GM10847 (cell line): ENCODE results near the gene TTC22.

ENCODE experiments used
- POLR2A ChIP-seq: IDR thresholded peaks from 2 replicates; pipeline ENCODE4 v1.6.1; 2011; ENCODE audit not compliant: insufficient read length; ENCODE audit errors: extremely low read depth

The TTC22 gene

DNA sequence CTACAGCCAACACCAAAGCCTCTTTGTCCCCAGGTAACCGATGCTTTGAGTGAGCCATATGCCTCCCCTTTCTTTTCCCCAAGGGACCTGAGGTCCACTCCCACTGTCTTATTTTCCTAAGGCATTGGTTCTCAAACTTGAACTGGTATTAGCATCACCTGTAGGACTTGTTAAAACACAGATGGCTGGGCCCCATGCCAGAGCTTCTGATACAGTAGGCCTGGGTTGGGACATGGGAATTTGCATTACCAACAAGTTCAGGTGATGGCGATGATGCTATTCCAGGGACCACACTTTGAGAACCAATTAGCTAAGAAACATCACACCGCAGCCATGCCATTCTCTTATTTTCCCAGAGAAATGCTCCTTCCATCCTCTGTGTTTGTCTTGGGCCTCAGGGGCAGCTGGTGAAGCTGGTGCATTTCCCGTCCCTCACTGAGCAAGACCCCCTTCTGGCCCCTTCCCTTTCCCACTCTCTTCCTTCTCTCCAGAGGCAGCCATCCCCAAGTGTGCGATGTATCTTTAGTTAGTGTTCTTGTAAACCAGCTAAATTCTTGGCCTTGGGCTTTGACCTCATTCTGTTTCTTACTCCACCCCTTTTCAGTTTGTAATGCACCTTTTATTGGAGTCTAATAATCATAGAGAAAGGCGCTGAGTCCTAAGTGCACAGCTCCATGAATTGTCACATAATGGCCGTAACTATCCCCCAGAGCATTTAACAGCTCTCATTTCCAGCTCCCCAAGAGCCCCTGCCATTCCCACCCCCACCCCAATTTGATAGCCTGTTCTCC lies 14.2 kb upstream of the TTC22 start:
- TF ChIP-seq POLR2A, result no peak

DNA sequence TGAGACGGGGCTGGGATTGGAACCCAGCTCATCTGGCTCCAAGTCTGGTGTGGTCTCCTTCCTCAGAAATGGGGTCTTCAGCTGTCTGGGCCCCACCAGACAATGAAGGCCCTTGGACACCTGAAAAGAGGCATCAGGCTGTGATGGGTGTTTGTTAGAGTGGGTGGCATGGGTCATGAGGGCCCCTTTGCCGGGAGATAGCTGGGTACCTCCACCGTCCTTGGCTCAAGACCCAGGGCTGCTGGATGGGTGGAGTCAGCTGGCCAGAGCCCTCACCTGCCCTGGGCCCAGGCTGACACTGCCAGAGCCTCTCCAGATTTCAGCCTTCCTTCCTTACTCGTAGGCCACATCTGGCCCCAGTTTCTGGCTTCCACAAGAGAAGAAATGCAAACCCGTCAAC lies 13.4 kb upstream of the TTC22 start:
- TF ChIP-seq POLR2A, result no peak

DNA sequence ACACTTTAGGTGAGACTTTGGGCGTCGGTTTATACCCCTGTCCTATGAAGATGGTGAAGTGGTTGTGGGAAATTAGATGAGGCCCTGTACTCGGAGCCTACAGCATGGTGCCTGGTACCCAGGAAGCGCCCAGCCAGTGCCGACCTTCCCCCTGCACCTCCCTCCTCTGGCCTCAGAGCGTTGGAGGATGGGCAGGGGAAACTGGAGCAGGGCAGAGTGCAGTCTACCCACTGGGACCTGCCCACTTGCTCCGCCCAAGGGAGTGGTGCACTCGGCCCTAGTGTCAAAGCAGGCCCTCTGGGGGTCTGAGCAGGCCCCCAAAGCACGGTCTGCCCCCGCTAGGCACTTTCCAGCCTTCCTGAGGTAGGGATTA lies 13.0 kb upstream of the TTC22 start:
- TF ChIP-seq POLR2A, result no peak

DNA sequence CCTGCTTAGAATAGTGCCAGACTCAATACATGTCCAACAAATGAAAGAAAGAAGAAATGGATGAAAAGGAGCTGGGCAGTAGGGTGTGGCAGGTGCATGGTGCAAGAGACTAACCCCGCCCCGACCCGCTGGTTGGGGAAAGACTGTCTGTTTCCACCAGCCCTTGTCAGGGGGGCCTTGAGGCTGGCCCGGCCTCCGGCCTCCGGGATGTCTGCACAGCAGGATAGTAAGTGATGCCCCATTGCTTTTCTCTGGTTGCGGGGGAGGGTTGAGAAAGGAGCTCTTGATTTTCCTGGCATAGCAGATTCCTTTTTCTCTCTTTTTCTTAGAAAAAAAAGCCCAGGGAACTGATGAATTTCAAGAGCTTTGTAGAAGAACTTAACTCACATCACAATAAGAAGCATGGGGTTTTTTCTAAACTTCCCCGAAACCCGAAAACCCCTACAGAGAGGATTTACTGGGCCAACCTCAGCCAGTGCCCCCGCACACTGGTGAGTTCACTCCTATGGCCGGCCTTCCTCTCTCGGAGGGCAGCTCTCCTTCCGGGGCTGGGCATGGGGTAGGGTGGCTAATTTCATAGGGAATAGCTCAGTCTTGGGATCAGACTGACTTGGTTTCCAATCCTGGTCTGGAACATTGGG lies 12.5 kb upstream of the TTC22 start:
- no peak for TF ChIP-seq POLR2A

DNA sequence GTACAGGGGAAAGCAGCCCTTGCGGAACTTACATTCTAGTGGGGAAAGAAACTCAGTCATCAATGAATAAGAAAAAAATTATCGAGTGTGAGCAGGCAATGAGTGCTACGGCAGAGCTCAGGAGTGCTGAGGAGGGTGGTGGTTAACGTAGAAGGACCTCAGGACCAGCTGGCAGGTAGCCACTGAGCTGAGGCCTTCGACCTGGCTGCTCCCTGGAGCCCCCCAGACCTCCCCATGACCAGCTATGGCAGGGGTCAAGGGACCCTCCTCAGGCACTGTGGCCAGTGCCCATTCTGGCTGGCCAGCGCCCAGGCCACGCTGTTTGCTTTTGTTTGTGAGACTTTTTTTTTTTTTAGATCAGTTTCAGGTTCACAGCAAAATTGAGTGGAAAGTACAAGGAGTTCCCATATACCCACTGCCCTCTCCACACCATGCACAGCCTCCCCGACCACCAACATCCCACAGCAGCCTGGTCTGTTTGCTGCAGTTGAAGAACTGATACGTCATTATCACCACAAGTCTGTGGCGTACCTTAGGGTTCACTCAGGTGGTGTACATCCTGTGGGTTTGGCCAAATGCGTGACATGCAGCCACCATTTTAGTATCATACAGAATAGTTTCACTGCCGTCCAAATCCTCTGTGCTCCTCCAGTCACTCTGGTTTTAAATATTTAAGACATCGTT lies 11.8 kb upstream of the TTC22 start:
- no peak for TF ChIP-seq POLR2A

DNA sequence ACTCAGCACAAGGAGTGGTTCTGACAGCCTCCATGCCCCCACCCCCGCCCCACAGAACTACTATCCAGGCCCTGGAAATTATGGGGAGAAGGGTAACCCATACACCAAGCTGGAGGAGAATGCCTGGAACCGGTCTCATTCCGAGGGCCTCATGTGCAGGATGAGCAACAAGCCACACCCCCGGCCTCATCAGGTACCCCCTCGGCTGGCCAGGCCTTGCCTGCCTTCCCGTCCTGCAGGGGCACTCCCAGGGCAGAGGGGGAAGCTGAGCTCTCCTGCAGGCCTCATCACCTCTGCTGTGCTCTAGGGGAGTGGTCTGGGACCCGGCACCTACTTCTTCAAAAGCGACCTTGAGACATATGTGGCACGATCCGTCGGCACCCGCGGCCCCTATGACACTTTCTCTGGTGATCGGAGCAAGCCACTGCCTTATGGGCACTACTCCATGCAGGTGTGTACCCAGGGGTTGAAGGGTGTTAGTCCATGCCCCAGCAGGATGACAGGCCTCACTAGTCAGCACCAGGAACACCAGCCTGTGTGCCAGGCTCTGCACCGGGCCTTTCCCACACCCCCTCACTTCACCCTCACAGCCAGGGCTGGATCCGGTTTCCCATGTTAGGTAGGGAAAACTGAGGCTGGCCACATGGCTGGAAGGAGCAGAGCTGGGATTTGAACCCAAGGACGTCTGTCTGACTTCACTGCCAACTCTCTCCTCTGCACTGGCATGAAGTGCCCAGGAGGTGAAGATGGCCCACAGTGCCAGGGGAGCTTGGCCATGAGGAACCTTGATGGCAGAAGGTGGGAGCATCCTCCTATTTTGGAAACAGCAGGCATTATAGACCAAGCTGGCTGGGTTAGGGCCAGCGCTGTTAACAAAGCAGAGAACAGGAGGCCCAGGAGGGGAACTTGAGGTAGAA lies 10.9 kb upstream of the TTC22 start:
- no peak for TF ChIP-seq POLR2A

DNA sequence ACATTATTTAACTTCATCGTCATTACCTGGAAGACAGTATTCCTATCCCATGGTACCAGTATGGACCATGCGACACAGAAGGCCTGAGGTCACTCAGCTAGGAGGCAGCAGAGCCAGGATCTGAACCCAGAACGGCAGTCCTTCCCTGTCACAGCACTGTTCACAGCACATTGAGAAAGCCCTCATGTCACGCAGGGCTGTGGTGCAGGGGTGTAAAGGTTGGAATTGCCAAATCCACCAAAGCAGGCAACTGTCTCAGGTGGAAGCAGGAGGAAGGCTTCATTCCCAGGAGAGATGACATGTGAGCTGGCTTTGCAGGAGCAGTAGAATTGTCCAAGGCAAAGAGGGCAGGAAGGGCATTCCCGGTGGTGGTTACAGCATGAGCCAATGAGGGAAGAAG lies 9.9 kb upstream of the TTC22 start:
- TF ChIP-seq POLR2A, result no peak

DNA sequence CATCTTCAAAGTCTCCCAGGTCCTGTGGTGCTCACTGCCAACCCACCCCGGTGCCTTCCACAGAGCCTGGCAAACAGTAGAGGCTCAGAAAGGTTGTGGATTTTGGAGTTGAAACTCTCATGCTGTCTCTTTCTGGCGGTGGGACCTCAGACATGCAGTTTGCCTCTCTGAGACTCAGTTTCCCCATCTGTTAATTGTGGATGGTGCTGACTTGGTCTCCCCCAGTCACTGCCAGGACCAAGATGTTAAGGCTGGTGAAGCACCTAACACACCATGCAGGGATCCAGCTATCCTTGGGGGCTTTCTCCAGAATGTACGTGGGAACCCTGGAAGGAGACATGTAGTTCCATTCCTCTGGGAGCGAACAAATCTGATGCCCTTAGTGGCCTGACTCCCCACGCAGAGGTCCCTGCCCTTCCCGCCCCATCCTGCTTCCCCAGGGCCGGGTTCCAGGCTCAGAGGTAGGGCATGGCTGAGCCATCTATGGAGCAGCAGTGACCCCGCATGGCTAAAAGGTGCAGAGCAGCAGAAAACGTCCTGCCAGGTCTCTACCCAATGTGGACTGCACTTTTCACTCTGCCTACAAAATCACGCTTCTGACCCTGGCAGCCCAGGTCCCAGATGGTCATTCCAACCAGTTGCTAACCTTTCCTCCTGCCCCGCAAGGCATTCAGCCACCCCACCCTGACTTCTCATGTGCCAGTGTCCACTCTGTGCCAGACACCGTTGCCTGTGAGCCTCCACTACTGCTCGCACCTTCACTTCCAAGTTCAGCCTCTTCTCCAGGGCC lies 9.2 kb upstream of the TTC22 start:
- no peak for TF ChIP-seq POLR2A

DNA sequence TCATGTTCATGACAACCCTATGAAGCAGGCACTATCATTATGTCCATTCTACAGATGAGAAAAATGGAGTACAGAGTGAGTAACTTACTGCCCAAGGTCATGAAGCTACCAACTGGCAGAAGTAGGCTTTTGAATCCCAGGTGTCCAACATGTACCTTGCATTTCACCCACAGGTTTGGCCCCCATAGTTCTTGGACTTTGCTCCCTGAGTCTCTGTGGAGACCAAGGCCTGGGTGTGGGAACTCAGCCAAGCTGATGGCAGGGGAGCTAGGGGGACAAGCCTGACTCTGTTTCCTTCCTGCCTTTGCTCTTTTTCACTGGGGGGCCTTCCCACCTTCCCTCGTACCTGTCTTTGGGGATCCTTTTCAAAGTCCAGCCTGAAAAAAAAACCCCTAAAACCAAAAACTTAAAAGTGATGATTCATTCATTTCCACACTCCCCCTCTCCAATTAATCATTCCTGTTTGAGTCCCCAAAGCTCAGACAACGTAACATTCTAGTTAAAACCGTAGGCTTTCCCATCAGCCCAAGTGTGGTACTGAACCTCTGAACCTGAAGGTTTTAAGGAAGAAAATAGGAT lies 8.5 kb upstream of the TTC22 start:
- no peak for TF ChIP-seq POLR2A

DNA sequence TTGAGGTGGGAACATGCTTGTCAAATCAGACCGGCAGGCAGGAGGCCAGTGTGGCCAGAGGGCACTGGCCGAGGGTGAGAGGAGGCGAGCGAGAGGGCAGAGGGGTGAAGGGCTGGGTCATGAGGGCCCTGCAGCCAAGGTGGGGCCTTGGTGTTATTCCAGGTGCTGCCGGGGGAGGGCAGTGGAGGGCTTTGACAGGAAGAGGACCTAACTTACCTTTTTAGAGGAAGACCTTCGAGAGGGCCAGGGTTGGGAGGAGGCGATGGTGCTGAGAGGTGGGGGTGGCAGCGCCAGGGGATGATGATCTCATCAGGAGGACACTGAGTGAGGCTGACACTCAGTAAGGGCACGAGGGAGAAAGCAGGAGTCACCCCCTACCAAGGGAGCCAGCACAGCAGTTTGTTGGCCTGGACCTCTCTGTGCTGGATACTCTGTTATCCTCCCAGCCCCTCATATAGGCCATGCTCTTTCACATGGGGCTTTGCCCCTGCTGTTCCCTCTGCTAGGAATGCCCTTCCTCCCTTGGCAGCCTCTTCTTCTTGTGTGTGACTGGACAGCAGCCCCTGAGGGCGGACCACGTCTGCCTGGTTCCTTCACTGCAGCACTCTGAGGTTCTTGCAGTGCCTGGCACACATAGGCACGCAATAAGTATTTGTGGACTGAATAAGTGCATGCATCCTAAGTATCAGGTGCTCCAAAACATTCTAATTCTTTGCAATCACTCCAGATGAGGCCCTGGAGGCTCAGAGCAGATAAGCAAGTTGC lies 7.5 kb upstream of the TTC22 start:
- no peak for TF ChIP-seq POLR2A

DNA sequence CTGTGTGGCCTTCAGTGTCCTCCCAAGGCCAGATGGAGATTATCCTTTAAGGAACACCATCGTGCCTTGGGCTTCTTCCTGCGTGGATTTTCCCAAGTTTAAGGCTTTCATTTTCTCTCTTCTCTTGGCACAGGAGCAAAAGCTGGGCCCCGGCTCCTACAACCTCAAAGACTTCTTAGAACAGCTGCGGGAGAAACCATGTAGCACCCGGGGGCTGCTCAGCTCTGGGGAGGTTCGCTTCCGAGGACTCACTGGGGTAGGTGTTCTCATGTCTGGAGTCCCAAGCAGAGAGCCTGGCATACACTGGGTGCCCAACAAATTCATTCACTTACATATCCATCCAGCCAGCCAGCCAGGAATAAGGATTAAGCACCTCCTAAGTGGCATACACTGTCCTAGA lies 6.6 kb upstream of the TTC22 start:
- TF ChIP-seq POLR2A, result no peak

DNA sequence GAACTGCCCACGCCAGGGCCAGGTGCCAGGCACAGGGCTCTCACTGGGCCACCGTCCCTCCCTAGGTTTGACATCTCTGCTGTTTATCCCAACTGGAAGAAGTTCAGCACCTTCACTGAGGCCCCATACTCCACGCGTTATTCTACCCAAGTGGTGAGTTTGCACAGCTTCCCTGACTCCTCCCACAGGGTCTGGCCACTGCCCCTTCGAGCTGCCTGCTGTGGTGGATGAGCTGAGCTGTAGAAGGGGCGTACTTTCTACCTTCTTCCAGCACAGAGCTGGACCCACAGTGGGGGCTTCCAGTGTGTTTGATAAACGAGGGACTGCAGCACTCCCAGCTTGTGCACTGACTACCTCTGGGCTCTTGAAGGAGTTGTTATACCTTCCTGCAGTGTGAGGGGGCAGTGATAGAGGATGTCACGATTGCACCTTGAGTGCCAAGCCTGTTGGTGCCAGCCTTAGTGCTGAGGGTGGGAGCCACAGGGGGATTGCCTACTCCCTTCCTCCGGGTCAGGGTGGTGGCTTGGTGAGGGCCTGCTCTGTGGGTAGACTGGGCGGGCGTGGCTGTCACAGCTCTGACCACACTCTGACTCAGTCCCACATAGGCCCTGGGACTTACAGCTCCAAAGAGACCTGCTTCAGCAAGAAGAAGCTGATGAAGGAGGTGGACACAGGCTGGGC lies 5.9 kb upstream of the TTC22 start:
- TF ChIP-seq POLR2A, result no peak

DNA sequence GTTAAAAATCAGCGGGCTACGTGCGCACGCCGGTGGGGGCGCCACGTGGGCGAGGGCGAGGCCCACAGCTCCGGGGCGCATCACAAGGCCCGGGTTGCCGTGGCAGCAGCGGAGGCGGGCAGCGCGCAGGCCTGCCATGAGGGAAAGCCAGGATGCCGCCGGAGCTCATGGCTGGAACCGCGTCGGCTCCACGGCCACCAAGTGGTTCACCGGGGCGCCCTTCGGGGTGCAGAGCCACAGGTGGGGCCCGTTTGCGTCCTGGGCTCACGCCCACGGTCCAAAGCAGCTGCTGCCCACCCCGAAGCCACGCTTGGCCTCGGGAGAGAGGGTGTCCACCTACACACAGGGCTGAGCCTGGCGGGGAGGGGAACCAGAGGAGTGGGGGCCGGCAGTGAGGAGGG lies 4.9 kb upstream of the TTC22 start:
- TF ChIP-seq POLR2A, result no peak
